ENCODE data around the gene CFAP65.

Gene CFAP65

DNA sequence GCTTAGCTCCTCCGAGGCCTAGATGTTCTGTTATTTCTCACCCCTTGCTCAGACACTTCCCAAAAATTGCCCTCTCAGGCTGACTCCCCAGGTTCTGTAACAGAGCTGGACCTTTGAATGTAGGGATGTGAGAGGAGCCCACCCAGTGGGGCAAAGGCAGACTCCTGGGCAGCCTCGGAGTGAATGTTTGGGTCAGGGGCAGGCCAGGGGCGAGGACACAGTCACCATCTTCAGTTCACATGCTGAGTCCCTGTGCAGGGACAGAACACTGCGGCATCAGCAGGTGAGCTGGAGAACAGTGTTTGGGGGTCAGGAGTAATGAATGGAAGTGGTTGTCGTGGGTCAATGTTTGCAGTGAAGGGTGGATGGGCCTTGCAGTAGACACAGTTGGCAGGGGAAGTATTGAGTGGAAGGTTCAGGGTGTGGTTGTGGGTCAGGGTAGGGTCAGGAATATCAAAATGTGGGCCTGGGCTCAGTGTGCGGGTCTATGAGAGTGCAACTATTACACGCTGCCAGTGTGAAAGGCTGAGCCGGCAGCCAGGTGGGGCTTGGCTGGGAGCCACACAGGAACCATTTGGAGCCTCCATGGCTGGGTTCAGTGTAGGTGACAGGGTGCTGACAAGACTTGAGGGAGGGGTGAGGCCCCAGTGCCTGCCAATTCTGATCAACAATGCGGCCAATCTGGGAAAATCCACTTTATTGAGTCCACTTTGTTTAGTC lies 15.0 kb upstream of the CFAP65 start:
- intact Hi-C loops (cut with micrococcal nuclease): no loop called here
- Mint-ChIP-seq H3K36me3 (ENCODE audit: low read depth) (no peaks in the 10 kb centered on the region), H3K27me3 (peaks cover 82% of the 10 kb centered on the region), H3K4me3 (no peak overlapping the region), H3K4me1 (ENCODE audit: low read depth) (peaks cover 28% of the 10 kb centered on the region), H3K27ac (no peak overlapping the region), H3K9me3 (no peaks in the 10 kb centered on the region)

DNA sequence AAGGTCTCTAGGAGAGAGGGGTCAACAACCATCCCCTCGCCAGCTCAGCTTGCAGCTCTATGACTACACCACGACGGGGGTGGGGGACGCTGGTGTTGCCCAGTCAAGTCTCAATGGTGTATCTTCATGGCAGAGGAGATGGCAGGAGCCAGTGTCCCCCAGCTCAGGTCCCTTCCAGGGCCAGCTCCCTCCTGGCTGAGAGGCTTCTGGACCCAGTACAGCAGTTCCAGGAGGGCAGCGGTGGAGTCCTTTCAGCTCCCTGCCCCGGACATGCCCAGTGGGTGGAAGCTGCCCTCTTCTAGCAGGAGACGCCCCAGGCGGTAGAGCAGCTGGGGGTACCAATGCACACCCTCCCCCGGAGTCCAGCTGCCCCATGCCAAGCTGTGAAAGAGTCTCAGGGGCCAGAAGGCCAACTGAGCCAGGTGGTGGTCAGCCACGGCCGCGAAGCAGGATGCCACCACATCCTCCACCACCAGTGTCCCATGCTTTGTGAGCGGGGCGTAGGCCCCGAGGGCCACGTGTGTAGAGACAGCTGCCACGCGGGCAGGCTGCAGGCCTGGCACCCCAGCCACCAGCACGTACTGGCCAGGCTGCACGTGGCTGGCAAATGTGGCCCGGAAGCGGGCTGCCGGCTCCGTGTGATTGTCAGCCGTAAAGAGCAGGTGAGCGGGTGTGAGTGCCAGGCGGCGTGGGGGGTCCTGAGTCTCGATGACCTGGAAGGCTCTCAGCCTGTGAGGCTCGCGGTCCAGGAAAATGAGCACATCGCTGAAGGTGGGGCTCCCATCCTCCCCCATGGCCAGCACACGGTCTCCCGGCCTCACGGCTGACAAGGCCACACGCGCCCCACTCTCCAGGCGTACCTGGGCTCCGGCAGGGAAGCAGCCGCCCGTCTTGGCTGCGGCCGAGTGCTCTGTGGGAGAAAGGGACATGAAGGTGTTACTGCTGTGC lies 13.9 kb upstream of the CFAP65 start:
- peaks cover 86% of the 10 kb centered on the region for H3K27me3 Mint-ChIP-seq
- no peaks in the 10 kb centered on the region for H3K9me3 Mint-ChIP-seq
- intact Hi-C loops (cut with micrococcal nuclease): no loop called here
- H3K4me3 Mint-ChIP-seq: no peak overlapping the region
- H3K27ac Mint-ChIP-seq: no peak overlapping the region
- no peaks in the 10 kb centered on the region for H3K36me3 Mint-ChIP-seq (ENCODE audit: low read depth)
- peaks cover 27% of the 10 kb centered on the region for H3K4me1 Mint-ChIP-seq (ENCODE audit: low read depth)

DNA sequence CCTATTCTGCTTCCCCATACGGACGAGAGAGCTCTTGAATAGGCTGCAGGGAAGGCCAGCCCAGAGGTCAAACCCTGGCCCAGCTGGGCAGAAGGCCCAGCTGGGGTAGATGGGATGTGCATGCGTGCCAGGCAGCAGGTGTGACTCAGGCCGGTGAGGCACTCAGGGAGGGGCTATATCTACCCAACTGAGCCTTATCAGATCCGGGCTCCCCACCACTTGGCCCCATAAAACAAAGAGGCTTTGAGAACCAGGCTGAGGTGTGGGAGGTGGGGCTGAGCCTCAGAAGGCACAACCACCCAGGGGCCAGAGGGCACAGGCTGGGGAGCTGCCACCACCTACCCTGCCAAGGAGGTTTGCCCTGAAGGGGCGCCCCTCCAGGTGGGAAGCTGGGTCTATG lies 8.0 kb upstream of the CFAP65 start:
- Mint-ChIP-seq H3K36me3 (ENCODE audit: low read depth) (no peaks in the 10 kb centered on the region), H3K4me1 (ENCODE audit: low read depth) (no peaks in the 10 kb centered on the region), H3K27ac (no peak overlapping the region), H3K9me3 (no peaks in the 10 kb centered on the region), H3K27me3 (peaks cover 65% of the 10 kb centered on the region), H3K4me3 (no peak overlapping the region)
- intact Hi-C loops (cut with micrococcal nuclease): no loop called here

DNA sequence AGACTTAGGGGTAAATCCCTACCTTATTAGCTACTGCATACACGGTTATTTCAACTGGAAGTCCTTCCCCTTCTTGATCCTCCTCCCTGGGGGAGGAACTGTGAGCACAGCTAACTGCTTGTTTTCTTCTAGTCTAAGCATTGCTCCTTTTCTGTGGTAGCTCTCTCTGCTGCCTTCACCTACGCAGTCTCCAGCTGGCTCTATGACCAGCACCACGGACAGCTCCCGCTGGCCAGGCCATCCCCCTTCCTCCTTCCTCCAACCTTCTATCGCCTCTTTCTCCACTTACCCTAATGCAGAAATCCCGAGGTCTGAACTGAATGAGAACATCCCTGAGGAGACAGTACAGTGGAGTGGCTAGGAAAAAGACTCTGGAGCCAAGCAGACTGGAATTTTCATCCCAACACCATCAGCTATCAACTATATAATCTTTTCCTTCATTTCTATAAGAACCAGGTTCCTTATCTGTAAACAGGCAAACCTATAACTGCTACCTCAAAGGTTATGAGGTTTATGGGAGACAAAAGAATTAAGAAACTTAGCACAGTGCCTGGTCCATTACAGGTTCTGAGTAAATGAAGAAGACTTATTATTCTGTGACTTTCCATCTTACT lies 4.7 kb upstream of the CFAP65 start:
- H3K36me3 Mint-ChIP-seq (ENCODE audit: low read depth): no peaks in the 10 kb centered on the region
- H3K27me3 Mint-ChIP-seq: peaks cover 74% of the 10 kb centered on the region
- no peak overlapping the region for H3K27ac Mint-ChIP-seq
- H3K9me3 Mint-ChIP-seq: no peaks in the 10 kb centered on the region
- peaks cover 5% of the 10 kb centered on the region for H3K4me1 Mint-ChIP-seq (ENCODE audit: low read depth)
- intact Hi-C loops (cut with micrococcal nuclease): no loop called here
- no peak overlapping the region for H3K4me3 Mint-ChIP-seq

DNA sequence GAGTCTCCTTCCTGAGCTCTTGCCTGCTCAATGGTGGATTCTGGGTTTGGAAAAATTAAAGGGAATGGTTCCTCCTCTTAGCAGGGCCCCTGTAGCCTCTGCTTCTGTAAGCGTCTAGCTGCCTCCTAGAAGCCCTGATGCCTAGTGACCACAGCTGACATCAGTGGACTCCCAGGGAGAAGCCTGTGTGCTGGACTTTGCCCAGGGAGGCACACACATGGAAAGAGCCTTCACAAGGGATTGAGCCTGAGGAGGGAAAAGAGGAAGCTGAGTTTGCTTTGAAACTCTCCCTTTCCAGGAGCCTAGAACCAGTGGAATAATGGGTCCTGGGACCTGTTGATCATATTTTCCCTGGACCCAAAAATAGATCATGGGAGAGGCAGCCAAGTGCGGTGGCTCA lies 1.4 kb upstream of the CFAP65 start:
- intact Hi-C loops (cut with micrococcal nuclease): no loop called here
- H3K27me3 Mint-ChIP-seq: peaks cover 70% of the 10 kb centered on the region
- H3K36me3 Mint-ChIP-seq (ENCODE audit: low read depth): no peaks in the 10 kb centered on the region
- no peak overlapping the region for H3K27ac Mint-ChIP-seq
- H3K4me3 Mint-ChIP-seq: no peak overlapping the region
- no peaks in the 10 kb centered on the region for H3K9me3 Mint-ChIP-seq
- peaks cover 6% of the 10 kb centered on the region for H3K4me1 Mint-ChIP-seq (ENCODE audit: low read depth)

DNA sequence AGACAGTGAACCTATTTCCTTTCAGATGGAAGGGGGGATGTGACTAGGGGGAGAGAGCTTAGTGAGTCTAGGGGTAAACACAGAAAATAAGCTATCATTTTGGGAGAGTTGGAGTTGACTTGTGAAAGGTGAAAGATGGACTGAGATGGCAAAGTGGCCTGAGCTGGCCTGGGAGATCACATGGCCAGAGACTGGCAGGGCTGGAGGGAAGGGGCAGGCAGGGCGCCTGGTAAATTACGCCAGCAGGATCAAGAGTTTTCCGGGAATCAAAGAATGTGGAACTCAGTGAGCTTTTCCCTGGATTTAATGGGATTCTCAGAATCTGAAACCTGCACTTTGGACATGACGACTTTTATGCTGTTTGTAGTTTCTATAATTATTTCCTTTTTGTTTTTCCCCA lies 841 bp upstream of the CFAP65 start:
- intact Hi-C loops (cut with micrococcal nuclease): no loop called here
- Mint-ChIP-seq H3K36me3 (ENCODE audit: low read depth) (no peaks in the 10 kb centered on the region), H3K27ac (no peak overlapping the region), H3K4me3 (no peak overlapping the region), H3K27me3 (peaks cover 73% of the 10 kb centered on the region), H3K4me1 (ENCODE audit: low read depth) (peaks cover 6% of the 10 kb centered on the region), H3K9me3 (no peaks in the 10 kb centered on the region)

DNA sequence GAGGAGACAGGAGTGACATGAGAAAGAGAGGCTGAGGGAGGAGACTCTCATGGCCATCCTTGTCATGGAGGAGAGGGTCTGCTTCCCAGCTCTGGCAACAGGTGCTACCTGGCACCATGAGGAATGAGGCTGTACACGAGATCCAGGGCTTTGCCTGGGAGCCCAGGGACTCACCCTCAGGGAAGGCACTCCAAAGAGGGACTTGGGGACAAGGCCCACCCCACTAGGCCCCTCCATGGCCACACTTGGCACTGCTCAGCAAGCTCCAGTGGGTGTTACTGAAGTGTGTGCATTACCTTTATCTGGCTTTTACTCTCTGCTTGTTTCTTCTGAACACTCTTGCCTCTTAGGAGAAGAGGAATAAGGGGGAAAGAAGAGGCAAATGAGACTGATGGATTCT lies 2.7 kb downstream of the CFAP65 start:
- Mint-ChIP-seq H3K4me1 (ENCODE audit: low read depth) (peaks cover 6% of the 10 kb centered on the region), H3K27ac (no peak overlapping the region), H3K36me3 (ENCODE audit: low read depth) (no peaks in the 10 kb centered on the region), H3K4me3 (no peak overlapping the region), H3K9me3 (no peaks in the 10 kb centered on the region), H3K27me3 (peaks cover 76% of the 10 kb centered on the region)
- intact Hi-C loops (cut with micrococcal nuclease): no loop called here

DNA sequence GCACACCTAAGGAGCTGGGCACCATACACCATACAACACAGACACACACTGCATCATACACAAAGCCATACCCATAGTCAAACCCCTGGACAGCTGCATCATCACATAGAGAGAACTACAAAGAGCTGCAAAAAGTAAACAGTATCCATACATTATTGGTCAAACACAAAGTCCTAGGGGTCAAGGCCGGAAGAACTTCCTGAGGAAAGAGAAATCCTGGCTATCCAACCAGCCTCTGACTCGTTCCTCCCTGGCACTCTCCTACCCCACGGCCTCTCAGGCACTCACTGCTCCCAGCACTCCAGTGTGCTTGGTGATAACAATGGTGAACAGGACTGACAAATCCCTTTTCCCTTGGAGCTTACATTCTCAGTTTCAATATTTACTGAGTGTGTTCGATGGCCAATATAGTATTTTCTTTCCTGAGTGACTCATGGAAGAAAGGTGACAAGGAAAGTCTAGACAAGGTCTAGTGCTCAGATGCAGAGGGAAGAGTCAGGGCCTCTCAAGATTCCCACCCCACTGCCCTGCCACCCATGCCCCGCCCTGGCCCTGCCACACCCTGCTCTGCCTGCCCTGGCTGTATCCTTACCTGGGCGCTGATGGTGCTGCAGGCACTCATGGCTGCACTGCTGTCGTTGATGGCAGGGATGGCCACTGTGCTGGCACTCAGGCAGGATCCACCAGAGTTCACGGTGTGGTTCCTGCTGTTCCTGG lies 3.4 kb downstream of the CFAP65 start:
- H3K4me3 Mint-ChIP-seq: no peak overlapping the region
- no peaks in the 10 kb centered on the region for H3K36me3 Mint-ChIP-seq (ENCODE audit: low read depth)
- H3K9me3 Mint-ChIP-seq: no peaks in the 10 kb centered on the region
- peaks cover 6% of the 10 kb centered on the region for H3K4me1 Mint-ChIP-seq (ENCODE audit: low read depth)
- H3K27me3 Mint-ChIP-seq: peaks cover 75% of the 10 kb centered on the region
- H3K27ac Mint-ChIP-seq: no peak overlapping the region
- intact Hi-C loops (cut with micrococcal nuclease): no loop called here

DNA sequence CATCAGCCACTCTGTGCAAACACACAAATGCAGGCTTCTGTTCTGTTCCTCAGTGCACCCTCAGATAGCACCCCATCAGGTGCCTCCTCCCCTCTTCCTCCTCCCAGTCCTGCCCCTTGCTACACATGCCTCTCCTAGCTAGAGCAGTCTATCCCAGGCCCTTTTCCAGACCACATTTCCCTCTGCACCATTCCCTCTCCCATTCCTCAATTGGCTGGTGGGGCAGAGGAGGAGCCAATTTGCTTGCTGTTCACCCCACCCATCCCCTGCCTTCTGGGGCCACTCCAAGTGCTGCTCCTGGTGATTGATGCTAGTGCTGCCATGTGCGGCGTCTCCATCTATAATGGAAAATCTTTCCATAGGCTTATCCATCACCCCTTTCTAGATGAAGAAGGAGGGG lies 5.4 kb downstream of the CFAP65 start:
- intact Hi-C loops (cut with micrococcal nuclease): no loop called here
- peaks cover 66% of the 10 kb centered on the region for H3K27me3 Mint-ChIP-seq
- H3K4me1 Mint-ChIP-seq (ENCODE audit: low read depth): no peaks in the 10 kb centered on the region
- no peak overlapping the region for H3K4me3 Mint-ChIP-seq
- H3K9me3 Mint-ChIP-seq: no peaks in the 10 kb centered on the region
- no peaks in the 10 kb centered on the region for H3K36me3 Mint-ChIP-seq (ENCODE audit: low read depth)
- H3K27ac Mint-ChIP-seq: no peak overlapping the region

DNA sequence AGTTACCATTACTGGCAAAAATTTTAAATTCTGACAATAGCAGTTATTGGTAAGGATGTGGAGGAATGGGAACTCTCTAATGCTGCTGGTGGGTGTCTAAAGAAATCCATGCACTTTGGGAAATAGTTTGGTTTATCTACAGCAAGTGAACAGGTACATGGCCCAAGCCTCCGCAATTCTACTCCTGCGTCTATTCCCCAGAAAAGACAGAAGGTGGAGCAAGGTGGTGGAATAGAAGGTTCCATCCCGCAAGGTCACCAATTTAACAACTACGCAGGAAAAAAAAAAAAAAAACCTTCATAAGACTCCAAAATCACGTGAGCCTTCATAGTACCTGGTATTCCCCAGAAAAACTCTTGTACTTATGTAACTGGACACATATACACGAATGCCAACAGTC lies 6.5 kb downstream of the CFAP65 start:
- Mint-ChIP-seq H3K36me3 (ENCODE audit: low read depth) (no peaks in the 10 kb centered on the region), H3K9me3 (no peaks in the 10 kb centered on the region), H3K4me3 (no peak overlapping the region), H3K4me1 (ENCODE audit: low read depth) (no peaks in the 10 kb centered on the region), H3K27ac (no peak overlapping the region), H3K27me3 (peaks cover 56% of the 10 kb centered on the region)
- intact Hi-C loops (cut with micrococcal nuclease): no loop called here

DNA sequence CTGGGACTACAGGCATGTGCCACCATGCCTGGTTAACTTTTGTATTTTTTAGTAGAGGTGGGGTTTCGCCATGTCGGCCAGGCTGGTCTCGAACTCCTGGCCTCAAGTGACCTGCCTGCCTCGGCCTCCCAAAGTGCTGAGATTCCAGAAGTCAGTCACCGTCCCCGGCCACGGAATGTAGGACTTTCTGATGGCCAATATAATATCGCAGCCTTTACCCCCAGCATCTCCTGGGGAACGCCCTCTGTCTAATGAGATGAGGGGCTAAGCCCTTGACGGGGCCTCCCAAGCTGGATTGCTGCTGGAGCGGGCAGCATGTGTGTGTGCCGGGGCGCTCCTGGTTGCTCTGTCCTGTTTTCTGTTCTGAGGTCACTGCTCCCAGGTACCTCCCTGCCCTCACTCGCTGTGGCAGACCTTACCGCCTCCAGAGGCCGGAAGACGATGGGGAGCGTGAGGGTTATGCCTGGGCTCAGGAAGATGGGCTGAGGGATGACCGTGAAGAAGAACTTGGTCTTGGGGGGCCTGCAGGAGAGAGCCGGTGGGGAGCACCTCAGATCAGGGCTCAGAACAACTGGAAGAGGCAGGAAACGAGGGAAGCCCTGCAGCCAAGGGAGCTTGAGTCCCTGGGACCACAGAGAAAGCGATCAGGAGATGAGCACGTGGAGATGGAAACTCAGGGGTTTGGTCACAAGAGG lies 9.1 kb downstream of the CFAP65 start:
- H3K4me1 Mint-ChIP-seq (ENCODE audit: low read depth): no peaks in the 10 kb centered on the region
- no peaks in the 10 kb centered on the region for H3K9me3 Mint-ChIP-seq
- no peak overlapping the region for H3K27ac Mint-ChIP-seq
- intact Hi-C loops (cut with micrococcal nuclease): no loop called here
- no peak overlapping the region for H3K4me3 Mint-ChIP-seq
- no peaks in the 10 kb centered on the region for H3K36me3 Mint-ChIP-seq (ENCODE audit: low read depth)
- peaks cover 44% of the 10 kb centered on the region for H3K27me3 Mint-ChIP-seq

DNA sequence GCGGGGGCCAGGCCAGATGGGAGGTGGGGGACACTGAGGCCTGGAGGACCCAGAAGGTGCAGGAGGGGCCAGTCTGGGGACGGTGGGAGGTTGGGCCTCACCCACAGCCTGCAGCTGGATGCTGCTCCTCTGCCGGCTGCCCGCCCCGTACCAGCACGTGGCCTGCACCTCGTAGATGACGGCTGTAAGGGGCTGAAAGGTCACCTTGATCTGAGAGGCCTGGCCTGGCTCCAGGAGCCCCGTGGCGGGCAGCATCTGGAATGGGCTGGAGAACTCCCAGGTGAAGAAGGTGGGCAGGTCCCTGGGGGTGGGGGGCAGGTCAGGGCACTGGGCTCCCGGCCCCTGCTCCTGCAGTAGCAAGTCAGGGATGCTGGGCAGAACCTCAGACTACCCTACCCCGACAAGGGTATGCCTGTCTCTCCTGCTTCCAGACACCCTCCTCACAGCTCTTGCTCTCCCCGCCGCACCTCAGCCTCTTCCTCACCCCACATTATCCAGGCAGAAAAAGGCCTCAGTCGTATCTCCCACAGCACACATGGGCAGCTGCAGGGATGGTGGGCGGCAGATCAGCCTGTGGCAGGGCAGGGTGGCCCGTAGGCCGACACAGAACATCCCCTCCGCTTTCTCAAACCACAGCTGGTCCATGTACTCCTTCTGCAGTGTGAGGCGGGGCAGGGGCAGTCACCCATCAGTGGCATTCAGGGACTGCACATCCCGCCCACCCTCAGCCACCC lies 10.1 kb downstream of the CFAP65 start:
- no peak overlapping the region for H3K4me3 Mint-ChIP-seq
- H3K4me1 Mint-ChIP-seq (ENCODE audit: low read depth): no peaks in the 10 kb centered on the region
- no peaks in the 10 kb centered on the region for H3K9me3 Mint-ChIP-seq
- H3K27ac Mint-ChIP-seq: no peak overlapping the region
- H3K27me3 Mint-ChIP-seq: peaks cover 39% of the 10 kb centered on the region
- no peaks in the 10 kb centered on the region for H3K36me3 Mint-ChIP-seq (ENCODE audit: low read depth)
- intact Hi-C loops (cut with micrococcal nuclease): no loop called here
